ENCODE data around the gene CTTNBP2. TPM values are rescaled to one million over a fixed set of nuclear protein-coding genes. Genes with fewer than 3 reads are reported as not detected.

Gene CTTNBP2
- total RNA-seq, 1 donor from 2014 or later, result 25.0 TPM

DNA sequence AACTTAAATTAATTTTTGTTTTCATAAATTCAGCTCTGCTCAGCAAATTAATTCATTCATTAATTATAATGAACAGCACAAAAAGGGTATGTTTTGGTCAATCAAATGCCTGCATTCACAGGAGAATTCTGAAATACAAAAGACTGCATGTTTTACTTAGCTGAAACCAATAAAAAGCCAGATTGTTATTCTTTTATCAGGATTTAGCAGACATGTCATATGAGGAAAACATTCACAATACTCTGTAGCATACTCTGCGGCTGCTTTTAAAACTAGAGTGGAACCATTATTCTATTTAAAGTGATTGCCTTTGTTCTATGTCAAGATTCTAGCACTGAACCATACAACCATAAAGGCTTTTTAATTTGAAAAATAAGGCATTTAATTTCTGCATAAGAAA lies 19.1 kb downstream of the CTTNBP2 start:
- Histone ChIP-seq H3K36me3 (peaks cover 0 to 4% of the 10 kb centered on the region in 2 donors), H3K27ac (no peak overlapping the region), H3K4me3 (no peak overlapping the region), H3K27me3 (no peaks in the 10 kb centered on the region), H3K9me3 (no peaks in the 10 kb centered on the region), H3K4me1 (no peaks in the 10 kb centered on the region)
- intact Hi-C loops (cut with DNase I), result no loop called here
- no peak for DNase-seq (ENCODE audit: extremely low spot score in 2 of 2)
- TF ChIP-seq POLR2A (IDR thresholded peaks at IDR 0.05) (no peak), POLR2AphosphoS5 (IDR thresholded peaks at IDR 0.05; ENCODE audit: insufficient read depth in 1 of 2, low read depth in 1 of 2) (no peak)
- TF ChIP-seq, protein P1, sequence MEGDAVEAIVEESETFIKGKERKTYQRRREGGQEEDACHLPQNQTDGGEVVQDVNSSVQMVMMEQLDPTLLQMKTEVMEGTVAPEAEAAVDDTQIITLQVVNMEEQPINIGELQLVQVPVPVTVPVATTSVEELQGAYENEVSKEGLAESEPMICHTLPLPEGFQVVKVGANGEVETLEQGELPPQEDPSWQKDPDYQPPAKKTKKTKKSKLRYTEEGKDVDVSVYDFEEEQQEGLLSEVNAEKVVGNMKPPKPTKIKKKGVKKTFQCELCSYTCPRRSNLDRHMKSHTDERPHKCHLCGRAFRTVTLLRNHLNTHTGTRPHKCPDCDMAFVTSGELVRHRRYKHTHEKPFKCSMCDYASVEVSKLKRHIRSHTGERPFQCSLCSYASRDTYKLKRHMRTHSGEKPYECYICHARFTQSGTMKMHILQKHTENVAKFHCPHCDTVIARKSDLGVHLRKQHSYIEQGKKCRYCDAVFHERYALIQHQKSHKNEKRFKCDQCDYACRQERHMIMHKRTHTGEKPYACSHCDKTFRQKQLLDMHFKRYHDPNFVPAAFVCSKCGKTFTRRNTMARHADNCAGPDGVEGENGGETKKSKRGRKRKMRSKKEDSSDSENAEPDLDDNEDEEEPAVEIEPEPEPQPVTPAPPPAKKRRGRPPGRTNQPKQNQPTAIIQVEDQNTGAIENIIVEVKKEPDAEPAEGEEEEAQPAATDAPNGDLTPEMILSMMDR (IDR thresholded peaks at IDR 0.05), result no peak

DNA sequence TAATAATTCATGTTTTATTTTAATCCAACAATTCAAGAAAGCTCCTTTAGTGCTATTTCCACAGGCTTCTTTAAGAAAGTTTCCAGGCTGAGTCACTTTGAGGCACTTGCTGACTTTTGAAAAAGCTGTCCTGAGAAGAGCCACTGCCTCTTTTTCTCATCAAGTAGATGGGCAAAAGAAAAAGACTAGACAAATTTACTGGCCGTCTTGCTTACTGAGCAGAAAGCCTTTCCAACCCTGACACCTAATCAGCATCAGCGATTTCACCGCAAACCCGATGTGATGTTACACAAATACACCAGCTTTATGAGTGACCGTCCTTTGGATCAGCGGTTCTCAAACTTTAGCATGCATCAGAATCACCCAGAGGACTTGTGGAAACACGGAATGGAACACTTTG lies 24.3 kb downstream of the CTTNBP2 start:
- intact Hi-C loops (cut with DNase I), result no loop called here
- Histone ChIP-seq H3K4me3 (no peak overlapping the region), H3K9me3 (no peaks in the 10 kb centered on the region), H3K36me3 (no peaks in the 10 kb centered on the region), H3K27ac (no peak overlapping the region), H3K27me3 (no peaks in the 10 kb centered on the region), H3K4me1 (no peaks in the 10 kb centered on the region)
- TF ChIP-seq POLR2AphosphoS5 (IDR thresholded peaks at IDR 0.05; ENCODE audit: insufficient read depth in 1 of 2, low read depth in 1 of 2), result no peak
- no peak for DNase-seq (ENCODE audit: extremely low spot score in 2 of 2)

DNA sequence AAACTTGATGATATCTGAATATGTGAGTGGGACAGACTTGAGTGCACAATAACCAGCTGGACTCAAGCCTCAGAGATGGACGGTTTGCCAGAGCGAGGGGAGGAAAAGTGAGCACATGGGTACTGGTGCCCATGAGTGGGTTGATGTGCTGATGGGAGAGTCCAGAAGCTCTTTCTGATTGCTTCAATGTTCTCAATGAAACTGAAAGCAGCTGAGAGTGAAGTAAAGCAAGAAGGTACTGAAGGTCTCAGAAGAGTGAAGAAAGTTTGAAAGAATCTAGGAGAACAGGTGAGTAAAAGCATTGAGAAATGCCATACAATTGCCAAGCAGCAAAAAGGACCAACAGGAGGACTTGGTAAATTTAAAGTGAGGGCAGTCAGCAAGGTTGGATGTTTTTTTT lies 28.6 kb downstream of the CTTNBP2 start:
- no peaks in the 10 kb centered on the region for H3K4me1 ChIP-seq
- no peak overlapping the region for H3K4me3 ChIP-seq
- H3K27me3 ChIP-seq, result no peaks in the 10 kb centered on the region
- TF ChIP-seq, protein P1 (IDR thresholded peaks at IDR 0.05), result no peak
- TF ChIP-seq POLR2AphosphoS5 (IDR thresholded peaks at IDR 0.05; ENCODE audit: insufficient read depth in 1 of 2, low read depth in 1 of 2), result no peak
- no peak for TF ChIP-seq POLR2A (IDR thresholded peaks at IDR 0.05)
- no peak for DNase-seq (ENCODE audit: extremely low spot score in 2 of 2)
- intact Hi-C loops (cut with DNase I), result no loop called here
- H3K9me3 ChIP-seq, result no peaks in the 10 kb centered on the region
- H3K27ac ChIP-seq, result no peak overlapping the region
- no peaks in the 10 kb centered on the region for H3K36me3 ChIP-seq

DNA sequence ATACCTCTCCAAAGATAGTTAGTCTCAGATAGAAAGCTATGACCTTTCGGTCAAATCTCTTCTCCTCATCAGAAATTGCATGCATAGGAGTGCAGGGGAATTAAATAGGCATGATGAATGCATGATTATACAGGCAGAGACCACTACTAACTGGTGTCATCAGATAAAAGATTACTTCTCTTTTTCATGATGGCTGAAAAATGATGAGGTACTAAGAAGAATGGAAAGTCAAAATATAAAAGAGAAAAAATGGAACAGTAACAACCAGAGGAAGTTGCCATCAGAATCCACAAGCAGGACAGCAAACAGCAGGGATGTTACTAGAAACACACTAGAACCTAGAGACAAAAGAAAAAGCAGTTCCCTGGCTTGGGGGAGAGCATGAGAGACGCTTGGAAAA lies 31.6 kb downstream of the CTTNBP2 start:
- no peaks in the 10 kb centered on the region for H3K36me3 ChIP-seq
- TF ChIP-seq, protein P1 (IDR thresholded peaks at IDR 0.05), result no peak
- TF ChIP-seq POLR2A (IDR thresholded peaks at IDR 0.05) (no peak), POLR2AphosphoS5 (IDR thresholded peaks at IDR 0.05; ENCODE audit: insufficient read depth in 1 of 2, low read depth in 1 of 2) (no peak)
- no peak for DNase-seq (ENCODE audit: extremely low spot score in 2 of 2)
- H3K27ac ChIP-seq, result no peak overlapping the region
- no peaks in the 10 kb centered on the region for H3K9me3 ChIP-seq
- H3K4me1 ChIP-seq, result no peaks in the 10 kb centered on the region
- no peak overlapping the region for H3K4me3 ChIP-seq
- intact Hi-C loops (cut with DNase I), result no loop called here
- H3K27me3 ChIP-seq, result no peaks in the 10 kb centered on the region

DNA sequence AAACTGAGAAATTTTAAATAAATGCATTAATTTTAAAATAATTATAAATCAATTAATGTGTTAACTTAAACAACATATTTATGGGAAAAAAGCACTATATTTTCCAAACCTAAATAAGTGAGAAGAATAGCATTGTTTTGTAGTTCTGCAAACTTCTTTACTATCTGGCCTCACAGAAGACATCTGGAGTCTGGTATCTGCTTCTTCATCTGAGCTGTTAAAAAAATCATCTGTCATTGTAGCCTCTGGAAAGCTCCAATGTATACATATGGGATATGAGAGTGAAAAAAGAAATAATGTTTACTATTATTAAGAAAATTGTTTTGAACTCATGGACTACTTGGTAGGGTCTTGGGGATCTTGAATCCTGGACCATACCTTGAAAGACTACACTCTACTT lies 32.2 kb downstream of the CTTNBP2 start:
- no peak overlapping the region for H3K27ac ChIP-seq
- H3K27me3 ChIP-seq, result no peaks in the 10 kb centered on the region
- TF ChIP-seq POLR2A (IDR thresholded peaks at IDR 0.05), result no peak
- no peak for TF ChIP-seq POLR2AphosphoS5 (IDR thresholded peaks at IDR 0.05; ENCODE audit: insufficient read depth in 1 of 2, low read depth in 1 of 2)
- TF ChIP-seq, protein P1 (IDR thresholded peaks at IDR 0.05), result no peak
- H3K4me1 ChIP-seq, result no peaks in the 10 kb centered on the region
- no peaks in the 10 kb centered on the region for H3K9me3 ChIP-seq
- no peaks in the 10 kb centered on the region for H3K36me3 ChIP-seq
- intact Hi-C loops (cut with DNase I), result no loop called here
- no peak overlapping the region for H3K4me3 ChIP-seq
- no peak for DNase-seq (ENCODE audit: extremely low spot score in 2 of 2)

DNA sequence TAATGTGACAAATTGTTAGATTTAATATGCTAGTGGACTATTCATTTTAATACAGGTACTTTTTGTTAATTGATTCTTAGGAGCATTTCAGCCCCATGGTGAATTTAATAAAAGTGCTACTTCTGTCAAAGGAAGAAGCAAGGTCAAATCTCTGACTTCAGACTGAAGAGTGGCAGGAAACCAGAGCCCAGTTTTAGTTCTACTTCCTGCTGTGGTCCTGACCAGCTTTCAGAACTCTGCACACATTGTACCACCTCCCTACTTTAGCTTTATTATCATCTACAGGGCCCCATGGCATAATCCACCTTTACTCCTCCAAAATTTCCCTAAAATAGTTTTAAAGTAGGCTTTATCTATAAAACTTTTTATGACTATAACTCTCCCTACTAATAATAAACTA lies 33.7 kb downstream of the CTTNBP2 start:
- no peak overlapping the region for H3K4me3 ChIP-seq
- no peaks in the 10 kb centered on the region for H3K36me3 ChIP-seq
- no peak for DNase-seq (ENCODE audit: extremely low spot score in 2 of 2)
- H3K4me1 ChIP-seq, result no peaks in the 10 kb centered on the region
- no peaks in the 10 kb centered on the region for H3K27me3 ChIP-seq
- intact Hi-C loops (cut with DNase I), result no loop called here
- H3K27ac ChIP-seq, result no peak overlapping the region
- H3K9me3 ChIP-seq, result no peaks in the 10 kb centered on the region
- TF ChIP-seq POLR2A (IDR thresholded peaks at IDR 0.05) (no peak), POLR2AphosphoS5 (IDR thresholded peaks at IDR 0.05; ENCODE audit: insufficient read depth in 1 of 2, low read depth in 1 of 2) (no peak)
- TF ChIP-seq, protein P1 (IDR thresholded peaks at IDR 0.05), result no peak
